ENCODE measurements around the gene SMR3A. TPM values are rescaled to one million over a fixed set of nuclear protein-coding genes. Genes with fewer than 3 reads are reported as not detected.

SMR3A gene
- not detected in 2 replicates for total RNA-seq (2011; cell fraction: chromatin; rRNA removed; ENCODE audit: low replicate concordance)
- total RNA-seq (2011; cell fraction: nucleolus; rRNA removed): not detected in 2 replicates
- not detected in 2 replicates for total RNA-seq (2011; cell fraction: nucleoplasm; rRNA removed)
- total RNA-seq (2014; rRNA removed): not detected in 2 replicates
- total RNA-seq (2014; rRNA removed; fragmentation: Illumina TruSeq; extraction: Trizol): not detected in 2 replicates
- total RNA-seq (2015; rRNA removed; fragmentation: Illumina TruSeq; extraction: Trizol): not detected in 2 replicates
- total RNA-seq (2021): not detected in 2 replicates
- polyA plus RNA-seq (2011; rRNA removed): not detected in 2 replicates
- polyA plus RNA-seq (2011; cell fraction: cytosol; rRNA removed): not detected in 2 replicates
- polyA plus RNA-seq (2011; cell fraction: nucleus; rRNA removed): not detected in 2 replicates
- polyA plus RNA-seq (2012): not detected in 2 replicates
- polyA plus RNA-seq (2014; fragmentation: Illumina TruSeq; extraction: Trizol): not detected in 2 replicates
- not detected for polyA plus RNA-seq (2014; fragmentation: Nextera tagmentation; extraction: Ambion mirVana)
- polyA plus RNA-seq (2014; rRNA removed): not detected in 2 replicates
- not detected in 2 replicates for polyA minus RNA-seq (2011; rRNA and poly(A)+ RNA removed)
- polyA minus RNA-seq (2011; cell fraction: cytosol; rRNA and poly(A)+ RNA removed): not detected in 2 replicates
- not detected in 2 replicates for polyA minus RNA-seq (2011; cell fraction: nucleus; rRNA and poly(A)+ RNA removed)
- not detected for Bru-seq, nascent RNA
- BruChase-seq, experiment 1, labeled RNA remaining after a 2-hour chase: not detected
- BruChase-seq, experiment 2, labeled RNA remaining after a 6-hour chase: not detected
- long read RNA-seq, experiment 1: 0 reads
- long read RNA-seq, experiment 2: 0 reads
- long read RNA-seq, experiment 3: 0 reads

GRCh38 chr4:70360460-70360859, at the start of gene SMR3A:
Gene SMR3A (plus strand): TSS chr4:70360760. CDS start chr4:70362116, 1,356 bp downstream.
- BruUV-seq (replicated peaks): no TSS peak
- H3K4me1 ChIP-seq (replicated peaks in 1 of 2; ENCODE audit: control insufficient read depth in 2 of 2, insufficient read depth in 2 of 2, low read length in 2 of 2): no peaks in the 10 kb centered on the region
- no peaks in the 10 kb centered on the region for H3K79me2 ChIP-seq (ENCODE audit: control insufficient read depth, insufficient read depth, low read length)
- H3K36me3 ChIP-seq (ENCODE audit: control insufficient read depth, insufficient read depth, low read length): no peaks in the 10 kb centered on the region
- H3K9me3 ChIP-seq (replicated peaks; ENCODE audit: control insufficient read depth, insufficient read depth, low read depth, low read length): no peaks in the 10 kb centered on the region
- ATAC-seq: no peak
- in situ Hi-C loops (cut with MboI): no loop called here
- H3K9me1 ChIP-seq (ENCODE audit: control insufficient read depth, insufficient read depth, low read length): no peaks in the 10 kb centered on the region
- H4K20me1 ChIP-seq (replicated peaks; ENCODE audit: control insufficient read depth, insufficient read depth, low read length): no peaks in the 10 kb centered on the region
- H2AFZ ChIP-seq (ENCODE audit: low read depth, low read length): no peak within 1 kb of the TSS
- H3K27me3 ChIP-seq (ENCODE audit: control insufficient read depth in 2 of 2, insufficient read depth in 2 of 2, low read length in 2 of 2): no peaks in the 10 kb centered on the region
- DNase-seq (ENCODE audit: extremely low read depth in 1 of 4, low spot score in 3 of 4): no peak
- H3K4me2 ChIP-seq (ENCODE audit: insufficient read depth, low read length): no peak within 1 kb of the TSS
- ChIA-PET CTCF (ENCODE audit: low intra/inter-chr PET ratio) (no interaction called here), POLR2A (no interaction called here)
- FAIRE-seq: no peak
- 0% methylated on average over 3 of the region's 3 CpGs for WGBS (ENCODE audit: insufficient coverage, low coverage, missing lambda C conversion rate)
- intact Hi-C loops (cut with micrococcal nuclease): no loop called here
- TF ChIP-seq ZNF124 (CRISPR knock-in tag; IDR thresholded peaks at IDR 0.05): no peak
- no peak for TF ChIP-seq MCM7 (IDR thresholded peaks at IDR 0.05)
- TF ChIP-seq GTF2B (IDR thresholded peaks at IDR 0.05; ENCODE audit: extremely low read depth, insufficient read length): no peak
- no peak for TF ChIP-seq CHD2 (IDR thresholded peaks at IDR 0.05; ENCODE audit: low read depth, low read length)
- no peak for TF ChIP-seq MAZ (CRISPR knock-in tag; conservative IDR thresholded peaks at IDR 0.05 in 1 of 2, IDR thresholded peaks at IDR 0.05 in 1 of 2)
- no peak for TF ChIP-seq HMBOX1 (IDR thresholded peaks at IDR 0.05)
- no peak for TF ChIP-seq THRAP3 (IDR thresholded peaks at IDR 0.05; ENCODE audit: borderline replicate concordance)
- TF ChIP-seq NR2C1 (IDR thresholded peaks at IDR 0.05): no peak
- no peak for TF ChIP-seq NR2C1 (tag; IDR thresholded peaks at IDR 0.05)
- no peak for TF ChIP-seq TARDBP (IDR thresholded peaks at IDR 0.05)
- no peak for TF ChIP-seq NR2C2 (CRISPR knock-in tag; IDR thresholded peaks at IDR 0.05)
- no peak for TF ChIP-seq NR2C2 (tag; IDR thresholded peaks at IDR 0.05)
- no peak for TF ChIP-seq FOXA3 (CRISPR knock-in tag; conservative IDR thresholded peaks at IDR 0.05 in 1 of 2, IDR thresholded peaks at IDR 0.05 in 1 of 2)
- no peak for TF ChIP-seq SMAD4 (CRISPR knock-in tag; conservative IDR thresholded peaks at IDR 0.05)
- TF ChIP-seq ZNF134 (CRISPR knock-in tag; conservative IDR thresholded peaks at IDR 0.05): no peak
- no peak for TF ChIP-seq ZZZ3 (IDR thresholded peaks at IDR 0.05)
- no peak for TF ChIP-seq ZNF696 (CRISPR knock-in tag; conservative IDR thresholded peaks at IDR 0.05)
- no peak for TF ChIP-seq ATF1 (CRISPR knock-in tag; IDR thresholded peaks at IDR 0.05)
- no peak for TF ChIP-seq ATF1 (tag; IDR thresholded peaks at IDR 0.05)
- no peak for TF ChIP-seq SIN3A (IDR thresholded peaks at IDR 0.05; ENCODE audit: borderline replicate concordance in 2 of 2, control insufficient read depth in 1 of 2, low read depth in 2 of 2, low read length in 2 of 2)
- H3K9ac ChIP-seq (ENCODE audit: insufficient read depth in 1 of 2, low read depth in 2 of 2, low read length in 2 of 2): no peak within 1 kb of the TSS
- H3K4me3 ChIP-seq: no peak within 1 kb of the TSS
- H3K27ac ChIP-seq (ENCODE audit: extremely low read depth, low read depth, low read length): no peak within 1 kb of the TSS

All from K562 (cell line).